GM10266 (cell line): ENCODE data around the gene EFS.
"Not testable (repeated sequence)": the region's sequence is repeated elsewhere in the genome, so short reads cannot be mapped to it uniquely, and the experiment has no call there.

Experiments
- DNase-seq: peaks from one replicate; pipeline ENCODE4 v3.0.0; 2012; ENCODE audit errors: extremely low spot score
- TF ChIP-seq, protein P1 (sequence below): IDR thresholded peaks from 2 replicates; pipeline ENCODE4 v1.5.1; 2012; ENCODE audit warnings: mild to moderate bottlenecking, low read depth; ENCODE audit not compliant: control insufficient read depth, insufficient read depth; ENCODE audit errors: missing control alignments

The EFS gene

DNA sequence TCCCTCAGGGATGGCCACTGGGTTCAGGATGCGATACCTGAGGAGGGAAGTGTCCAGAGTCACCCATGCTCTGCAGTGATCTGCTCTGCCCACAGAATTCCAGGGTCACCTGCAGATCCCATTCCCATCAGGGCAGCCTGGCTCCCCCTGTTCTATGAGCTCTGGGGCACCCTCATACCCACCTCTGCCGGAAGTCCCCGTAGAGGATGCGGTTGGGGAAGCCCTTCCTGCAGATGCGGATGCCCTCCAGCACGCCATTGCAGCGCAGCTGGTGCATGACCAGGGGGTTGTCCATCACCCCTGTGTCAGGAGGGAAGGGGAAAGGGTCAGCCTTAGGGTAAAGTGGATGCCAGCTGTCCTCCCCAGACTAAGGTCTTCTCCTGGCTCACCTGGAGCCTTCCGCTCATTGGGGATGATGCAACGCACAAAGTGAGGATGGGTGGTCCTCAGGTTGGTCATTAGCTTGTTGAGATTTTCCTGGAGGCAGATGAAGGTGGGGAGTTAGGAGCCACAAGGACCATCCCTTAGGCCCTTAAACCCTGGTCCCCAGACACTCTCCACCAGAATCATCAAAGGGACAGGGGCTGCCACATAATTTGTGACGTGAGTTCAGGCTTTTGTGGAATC lies 31.9 kb upstream of the EFS start:
- no peak for DNase-seq

GRCh38 chr14:23396126-23396525 lies 31.2 kb upstream of the EFS start:
- TF ChIP-seq, protein P1, sequence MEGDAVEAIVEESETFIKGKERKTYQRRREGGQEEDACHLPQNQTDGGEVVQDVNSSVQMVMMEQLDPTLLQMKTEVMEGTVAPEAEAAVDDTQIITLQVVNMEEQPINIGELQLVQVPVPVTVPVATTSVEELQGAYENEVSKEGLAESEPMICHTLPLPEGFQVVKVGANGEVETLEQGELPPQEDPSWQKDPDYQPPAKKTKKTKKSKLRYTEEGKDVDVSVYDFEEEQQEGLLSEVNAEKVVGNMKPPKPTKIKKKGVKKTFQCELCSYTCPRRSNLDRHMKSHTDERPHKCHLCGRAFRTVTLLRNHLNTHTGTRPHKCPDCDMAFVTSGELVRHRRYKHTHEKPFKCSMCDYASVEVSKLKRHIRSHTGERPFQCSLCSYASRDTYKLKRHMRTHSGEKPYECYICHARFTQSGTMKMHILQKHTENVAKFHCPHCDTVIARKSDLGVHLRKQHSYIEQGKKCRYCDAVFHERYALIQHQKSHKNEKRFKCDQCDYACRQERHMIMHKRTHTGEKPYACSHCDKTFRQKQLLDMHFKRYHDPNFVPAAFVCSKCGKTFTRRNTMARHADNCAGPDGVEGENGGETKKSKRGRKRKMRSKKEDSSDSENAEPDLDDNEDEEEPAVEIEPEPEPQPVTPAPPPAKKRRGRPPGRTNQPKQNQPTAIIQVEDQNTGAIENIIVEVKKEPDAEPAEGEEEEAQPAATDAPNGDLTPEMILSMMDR: no peak
- DNase-seq: no peak

More for the DNA sequence above, 31.9 kb upstream of the EFS start:
- TF ChIP-seq, protein P1: no peak

GRCh38 chr14:23392613-23393012 lies 27.6 kb upstream of the EFS start:
- TF ChIP-seq, protein P1: no peak
- no peak for DNase-seq

GRCh38 chr14:23389871-23390270 lies 24.9 kb upstream of the EFS start:
- not testable (repeated sequence) for DNase-seq

DNA sequence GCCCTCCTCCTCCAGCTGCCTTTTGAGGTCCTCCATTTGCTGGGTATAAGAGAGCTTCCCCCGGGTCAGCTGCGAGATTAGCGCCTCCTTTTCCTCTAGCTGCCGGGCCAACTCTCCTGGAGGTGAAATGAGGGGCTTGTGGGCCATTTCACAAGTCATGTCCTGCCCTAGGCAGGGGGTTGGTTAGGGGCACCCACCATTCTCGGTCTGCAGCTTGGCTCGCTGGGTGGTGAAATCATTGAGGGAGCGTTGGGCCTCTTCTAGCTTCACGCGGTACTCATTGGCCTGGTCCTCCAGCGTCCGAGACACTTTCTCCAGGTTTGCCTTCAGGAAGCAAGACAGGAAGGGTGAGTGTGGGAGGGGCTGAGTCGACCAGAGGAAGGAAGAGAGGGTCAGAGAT lies 24.4 kb upstream of the EFS start:
- TF ChIP-seq, protein P1: no peak
- no peak for DNase-seq

DNA sequence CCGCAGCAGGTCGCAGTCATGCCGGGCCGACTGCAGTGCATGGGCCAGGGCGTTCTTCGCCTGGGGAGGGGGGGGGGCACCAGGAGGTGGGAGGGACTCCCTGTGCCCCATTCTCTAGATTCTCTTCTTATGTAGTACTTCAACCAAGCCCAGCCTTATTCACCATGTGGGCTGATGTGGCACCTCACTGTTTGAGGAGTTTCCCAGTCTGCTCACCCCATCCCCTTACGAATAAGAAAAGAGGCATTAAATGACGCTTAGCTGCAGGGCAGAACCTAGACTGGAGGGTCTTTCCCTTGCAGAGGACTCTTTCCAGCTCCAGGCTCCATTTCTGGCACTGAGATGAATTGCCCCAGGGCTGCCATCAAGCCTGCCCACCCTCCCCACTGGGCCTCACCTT lies 24.0 kb upstream of the EFS start:
- no peak for DNase-seq
- TF ChIP-seq, protein P1: no peak

GRCh38 chr14:23387916-23388882 lies 23.2 kb upstream of the EFS start:
- DNase-seq: no peak
- TF ChIP-seq, protein P1: no peak
